Stimulated activated naive CD8-positive, alpha-beta T cell treated with anti-CD3 and anti-CD28 coated beads, Interleukin-15, Interleukin-2, amounts not matched to agents 100 ng/mL and 50 ng/mL, for 24 hours (primary cell): ENCODE measurements around the gene GPR33.
"Not testable (repeated sequence)": the region's sequence is repeated elsewhere in the genome, so short reads cannot be mapped to it uniquely, and the experiment has no call there.

ENCODE experiments used
- H3K27ac Mint-ChIP-seq: one replicate; pipeline ENCODE4 v1.8.0; 2021; ENCODE audit warnings: mild to moderate bottlenecking, mixed read lengths
- H3K27me3 Mint-ChIP-seq: one replicate; pipeline ENCODE4 v1.8.0; 2021; ENCODE audit warnings: mixed read lengths
- H3K36me3 Mint-ChIP-seq: one replicate; pipeline ENCODE4 v1.8.0; 2021; ENCODE audit warnings: low read depth, mixed read lengths
- H3K4me1 Mint-ChIP-seq: one replicate; pipeline ENCODE4 v1.8.0; 2021; ENCODE audit warnings: low read depth, mixed read lengths
- H3K4me3 Mint-ChIP-seq: one replicate; pipeline ENCODE4 v1.8.0; 2021; ENCODE audit warnings: mild to moderate bottlenecking, mixed read lengths
- H3K9me3 Mint-ChIP-seq: one replicate; pipeline ENCODE4 v1.8.0; 2021; ENCODE audit warnings: mixed read lengths

GPR33 gene

GRCh38 chr14:31441273-31442111 is 46.3 kb downstream of the GPR33 start:
- H3K27ac Mint-ChIP-seq: no peak overlapping the region
- H3K4me3 Mint-ChIP-seq: no peak overlapping the region
- H3K4me1 Mint-ChIP-seq: no peaks in the 10 kb centered on the region
- H3K27me3 Mint-ChIP-seq: no peaks in the 10 kb centered on the region
- H3K36me3 Mint-ChIP-seq: peaks cover 37% of the 10 kb centered on the region
- no peaks in the 10 kb centered on the region for H3K9me3 Mint-ChIP-seq

GRCh38 chr14:31440280-31440679 is 47.6 kb downstream of the GPR33 start:
- Mint-ChIP-seq H3K27ac (no peak overlapping the region), H3K9me3 (no peaks in the 10 kb centered on the region), H3K4me3 (no peak overlapping the region), H3K27me3 (no peaks in the 10 kb centered on the region), H3K4me1 (peaks cover 4% of the 10 kb centered on the region), H3K36me3 (peaks cover 32% of the 10 kb centered on the region)

DNA sequence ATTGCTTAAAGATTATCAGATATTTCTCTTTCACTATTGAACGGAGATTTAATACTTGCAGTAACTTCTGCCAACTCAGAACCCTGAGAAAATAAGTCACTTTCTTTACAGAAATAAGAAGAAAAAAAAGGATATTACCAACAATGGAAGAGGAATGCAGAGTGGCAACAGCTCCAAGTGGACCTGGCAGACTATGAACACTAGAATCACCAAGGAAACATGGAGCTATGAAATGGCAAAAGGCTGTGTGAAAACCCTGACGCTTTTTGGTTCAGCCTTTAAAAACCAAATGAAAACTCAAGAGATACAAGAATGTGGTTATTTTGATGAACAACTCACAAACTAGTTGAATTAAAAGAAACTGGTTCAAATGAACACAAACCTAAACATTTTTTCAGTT is 48.3 kb downstream of the GPR33 start:
- H3K4me1 Mint-ChIP-seq: peaks cover 4% of the 10 kb centered on the region
- H3K27me3 Mint-ChIP-seq: no peaks in the 10 kb centered on the region

GRCh38 chr14:31437045-31437691 is 50.7 kb downstream of the GPR33 start:
- H3K36me3 Mint-ChIP-seq: peaks cover 34% of the 10 kb centered on the region
- not testable (repeated sequence) for H3K4me3 Mint-ChIP-seq, H3K9me3 Mint-ChIP-seq, H3K27me3 Mint-ChIP-seq, H3K27ac Mint-ChIP-seq, H3K4me1 Mint-ChIP-seq

More for the DNA sequence above, 48.3 kb downstream of the GPR33 start:
- Mint-ChIP-seq H3K9me3 (no peaks in the 10 kb centered on the region), H3K4me3 (no peak overlapping the region), H3K27ac (no peak overlapping the region), H3K36me3 (peaks cover 32% of the 10 kb centered on the region)

DNA sequence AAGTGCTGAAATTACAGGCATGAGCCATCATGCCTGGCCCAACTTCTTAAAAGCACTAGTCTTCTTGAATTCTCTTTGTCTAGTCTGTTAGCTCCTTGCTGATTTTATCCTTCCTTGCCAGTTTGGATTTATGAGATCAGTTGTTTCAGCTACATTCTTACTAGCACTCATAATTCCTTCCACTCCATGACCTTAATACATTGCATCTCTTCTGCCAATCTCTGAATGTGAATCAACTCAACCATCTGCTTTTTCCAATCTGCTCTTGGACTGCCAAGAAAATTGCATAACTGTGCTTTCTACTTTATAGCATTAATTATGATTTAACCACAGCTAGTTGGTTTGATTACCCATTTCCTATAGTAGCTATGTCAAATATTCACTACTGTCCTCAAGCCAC is 52.6 kb downstream of the GPR33 start:
- Mint-ChIP-seq H3K4me1 (peaks cover 9% of the 10 kb centered on the region), H3K36me3 (peaks cover 42% of the 10 kb centered on the region), H3K27ac (no peak overlapping the region), H3K27me3 (no peaks in the 10 kb centered on the region), H3K4me3 (no peak overlapping the region), H3K9me3 (peaks cover 6% of the 10 kb centered on the region)
